Mesenchymal stem cell (in vitro differentiated cells and primary cell): ENCODE measurements around the gene EYA2. TPM values are rescaled to one million over a fixed set of nuclear protein-coding genes. Genes with fewer than 3 reads are reported as not detected.

Experiments
- DNase-seq: peaks from one replicate; pipeline ENCODE4 v3.0.0-alpha.2; 2013
- H2AFZ ChIP-seq: one replicate; pipeline ENCODE4 v1.6.1; 2013; ENCODE audit warnings: low read depth, mild to moderate bottlenecking, control low read depth, inconsistent platforms, low read length, moderate library complexity
- H2AK5ac ChIP-seq: 2 replicates; pipeline ENCODE4 v1.6.1; 2013; ENCODE audit warnings: low read length, moderate library complexity, mild to moderate bottlenecking, inconsistent platforms; ENCODE audit not compliant: severe bottlenecking
- H2BK120ac ChIP-seq: one replicate; pipeline ENCODE4 v1.6.1; 2013; ENCODE audit warnings: low read depth, mild to moderate bottlenecking, inconsistent platforms, low read length, moderate library complexity
- H2BK12ac ChIP-seq, 2 experiments: one replicate each; pipeline ENCODE4 v1.6.1; 2013; ENCODE audit warnings: inconsistent platforms in 2 of 2, low read length in 2 of 2, mild to moderate bottlenecking in 2 of 2, moderate library complexity in 2 of 2, control low read depth in 1 of 2
- H2BK15ac ChIP-seq: one replicate; pipeline ENCODE4 v1.6.1; 2013; ENCODE audit warnings: mild to moderate bottlenecking, low read depth, inconsistent platforms; ENCODE audit not compliant: poor library complexity, severe bottlenecking
- H2BK5ac ChIP-seq: 2 replicates; pipeline ENCODE4 v1.6.1; 2013; ENCODE audit warnings: low read depth, mild to moderate bottlenecking, low read length, control low read depth, inconsistent platforms; ENCODE audit not compliant: poor library complexity, severe bottlenecking
- H3K14ac ChIP-seq, 2 experiments: one replicate each; pipeline ENCODE4 v1.6.1; 2013; ENCODE audit warnings: inconsistent platforms in 2 of 2, low read length in 2 of 2, control low read depth in 1 of 2, mild to moderate bottlenecking in 1 of 2, moderate library complexity in 1 of 2
- H3K18ac ChIP-seq, 2 experiments: one replicate each; pipeline ENCODE4 v1.6.1; 2013; ENCODE audit warnings: inconsistent platforms in 2 of 2, low read length in 2 of 2, control low read depth in 1 of 2, low read depth in 1 of 2, mild to moderate bottlenecking in 1 of 2
- H3K23ac ChIP-seq, 2 experiments: one replicate each; pipeline ENCODE4 v1.6.1; 2013; ENCODE audit warnings: inconsistent platforms in 2 of 2, low read length in 2 of 2, mild to moderate bottlenecking in 2 of 2, moderate library complexity in 2 of 2, control low read depth in 1 of 2
- H3K27ac ChIP-seq: 2 replicates; pipeline ENCODE4 v1.5.1; 2013; ENCODE audit warnings: mild to moderate bottlenecking, moderate library complexity, low read length, control low read depth, inconsistent platforms; ENCODE audit not compliant: poor library complexity, severe bottlenecking
- H3K27me3 ChIP-seq, 2 experiments: 2 replicates each; pipeline versions ENCODE4 v1.6.1 to v1.7.0; 2013; ENCODE audit warnings: low read length in 2 of 2, mild to moderate bottlenecking in 2 of 2, moderate library complexity in 2 of 2, control low read depth in 1 of 2, inconsistent platforms in 1 of 2; ENCODE audit not compliant: control insufficient read depth in 1 of 2, insufficient read depth in 1 of 2
- H3K36me3 ChIP-seq, 2 experiments: 2 replicates each; pipeline versions ENCODE4 v1.6.1 to v1.7.0; 2013; ENCODE audit warnings: low read length in 2 of 2, control low read depth in 1 of 2, inconsistent platforms in 1 of 2, low read depth in 1 of 2, mild to moderate bottlenecking in 1 of 2; ENCODE audit not compliant: insufficient read depth in 2 of 2, control insufficient read depth in 1 of 2
- H3K4ac ChIP-seq, 2 experiments: one replicate each; pipeline ENCODE4 v1.6.1; 2013; ENCODE audit warnings: inconsistent platforms in 2 of 2, low read length in 2 of 2, mild to moderate bottlenecking in 2 of 2, moderate library complexity in 2 of 2, control low read depth in 1 of 2, low read depth in 1 of 2
- H3K4me1 ChIP-seq: 2 replicates; pipeline ENCODE4 v1.6.1; 2013; ENCODE audit warnings: low read depth, low read length, control low read depth; ENCODE audit not compliant: control insufficient read depth, insufficient read depth
- H3K4me2 ChIP-seq: 2 replicates; pipeline ENCODE4 v1.6.1; 2013; ENCODE audit warnings: low read length, mild to moderate bottlenecking, inconsistent platforms; ENCODE audit not compliant: poor library complexity, severe bottlenecking
- H3K4me3 ChIP-seq, 2 experiments: 2 replicates each; pipeline versions ENCODE4 v1.5.1 to v1.7.0; 2013; ENCODE audit warnings: low read length in 2 of 2, mild to moderate bottlenecking in 2 of 2, control low read depth in 1 of 2, low read depth in 1 of 2; ENCODE audit not compliant: insufficient read depth in 1 of 2
- H3K79me1 ChIP-seq: replicated peaks from 2 replicates; pipeline ENCODE4 v1.6.1; 2013; ENCODE audit warnings: mild to moderate bottlenecking, control low read depth, low read length, inconsistent platforms; ENCODE audit not compliant: poor library complexity, severe bottlenecking
- H3K9ac ChIP-seq: 2 replicates; pipeline ENCODE4 v1.7.0; 2013; ENCODE audit warnings: mild to moderate bottlenecking, low read length, moderate library complexity
- H3K9me3 ChIP-seq: 2 replicates; pipeline ENCODE4 v1.7.0; 2013; ENCODE audit warnings: mild to moderate bottlenecking, low read length; ENCODE audit not compliant: control insufficient read depth
- H4K8ac ChIP-seq: one replicate; pipeline ENCODE4 v1.6.1; 2013; ENCODE audit warnings: inconsistent platforms, mild to moderate bottlenecking, low read length, moderate library complexity
- H4K91ac ChIP-seq: one replicate; pipeline ENCODE4 v1.6.1; 2013; ENCODE audit warnings: mild to moderate bottlenecking, low read length, inconsistent platforms
- WGBS: methylation state at CpG from one replicate; pipeline ENCODE4 v1.1.7; 2013; ENCODE audit warnings: mixed read lengths; 5-methylcytosine and 5-hydroxymethylcytosine counted together
- polyA plus RNA-seq, 2 experiments: library from polyadenylated mRNA; stranded (reverse); fragments of 200-250 nt; gene quantifications; one replicate each; pipeline ENCODE4 v1.2.3, GENCODE V29; 2013

EYA2 gene
- polyA plus RNA-seq (2013, experiment 1 of 2): not detected
- not detected for polyA plus RNA-seq (2013, experiment 2 of 2)

GRCh38 chr20:46894579-46894958 lies at the start of gene EYA2:
Gene EYA2, plus strand, starts transcription at chr20:46894843. Its CDS starts 95,168 bp downstream, at chr20:46990011.
- Histone ChIP-seq H3K23ac (no peak within 1 kb of the TSS), H2AFZ (no peak within 1 kb of the TSS), H3K4me3 (peak within 1 kb of the TSS in 1 of 2 experiments; percentile 61), H2BK120ac (no peak within 1 kb of the TSS), H3K9me3 (peaks cover 15% of the 10 kb centered on the region), H3K9ac (peak within 1 kb of the TSS; percentile 57), H3K27ac (no peak within 1 kb of the TSS), H3K14ac (no peak within 1 kb of the TSS), H3K18ac (no peak within 1 kb of the TSS), H2BK5ac (no peak within 1 kb of the TSS), H3K4ac (no peak within 1 kb of the TSS), H2AK5ac (no peak within 1 kb of the TSS), H3K36me3 (no peaks in the 10 kb centered on the region), H3K27me3 (peaks cover 41 to 60% of the 10 kb centered on the region in 2 experiments), H2BK12ac (no peak within 1 kb of the TSS), H3K4me1 (peaks cover 4% of the 10 kb centered on the region), H4K8ac (no peak within 1 kb of the TSS), H3K4me2 (peak within 1 kb of the TSS; percentile 35), H4K91ac (no peak within 1 kb of the TSS), H2BK15ac (no peak within 1 kb of the TSS), H3K79me1 (no peaks in the 10 kb centered on the region)
- no peak for DNase-seq
- WGBS: no CpG with 5 or more reads among the region's 52 CpGs

- Histone ChIP-seq H3K9ac (no peak overlapping the region), H2BK12ac (no peak overlapping the region), H3K14ac (no peak overlapping the region), H2AK5ac (no peak overlapping the region), H3K27ac (no peak overlapping the region), H3K4ac (no peak overlapping the region), H3K9me3 (peaks cover 10% of the 10 kb centered on the region), H3K36me3 (no peaks in the 10 kb centered on the region), H4K91ac (no peak overlapping the region), H3K4me3 (no peak overlapping the region), H2AFZ (no peak overlapping the region), H3K79me1 (no peaks in the 10 kb centered on the region), H3K18ac (no peak overlapping the region), H2BK15ac (no peak overlapping the region), H3K4me1 (no peaks in the 10 kb centered on the region), H4K8ac (no peak overlapping the region), H3K27me3 (peaks cover 0 to 26% of the 10 kb centered on the region in 2 experiments), H2BK120ac (no peak overlapping the region), H3K23ac (no peak overlapping the region), H3K4me2 (no peak overlapping the region), H2BK5ac (no peak overlapping the region)
- no peak for DNase-seq
- WGBS: 82% methylated on average over 9 of the region's 9 CpGs
Observed at GRCh38 chr20:46844965-46845364, 49.7 kb upstream of the EYA2 start.

GRCh38 chr20:46849269-46849668 lies 45.4 kb upstream of the EYA2 start:
- Histone ChIP-seq H3K4me3 (no peak overlapping the region), H3K14ac (no peak overlapping the region), H3K4me1 (no peaks in the 10 kb centered on the region), H2AFZ (no peak overlapping the region), H3K9ac (no peak overlapping the region), H3K23ac (no peak overlapping the region), H4K8ac (no peak overlapping the region), H2BK12ac (no peak overlapping the region), H3K4ac (no peak overlapping the region), H3K27me3 (peaks cover 0 to 49% of the 10 kb centered on the region in 2 experiments), H3K36me3 (no peaks in the 10 kb centered on the region), H4K91ac (no peak overlapping the region), H3K18ac (no peak overlapping the region), H3K27ac (no peak overlapping the region), H3K9me3 (peaks cover 10% of the 10 kb centered on the region), H2BK120ac (no peak overlapping the region), H2BK15ac (no peak overlapping the region), H3K4me2 (no peak overlapping the region), H3K79me1 (no peaks in the 10 kb centered on the region), H2BK5ac (no peak overlapping the region), H2AK5ac (no peak overlapping the region)
- 87% methylated on average over 4 of the region's 4 CpGs for WGBS
- no peak for DNase-seq

GRCh38 chr20:46849751-46850150 lies 44.9 kb upstream of the EYA2 start:
- no peaks in the 10 kb centered on the region for H3K36me3 ChIP-seq
- H2BK120ac ChIP-seq: no peak overlapping the region
- no peak overlapping the region for H3K27ac ChIP-seq
- no peak overlapping the region for H3K4me2 ChIP-seq
- H3K27me3 ChIP-seq: peaks cover 0 to 49% of the 10 kb centered on the region in 2 experiments
- no peak overlapping the region for H2AK5ac ChIP-seq
- H2AFZ ChIP-seq: no peak overlapping the region
- H3K4me1 ChIP-seq: no peaks in the 10 kb centered on the region
- no peak overlapping the region for H2BK15ac ChIP-seq
- peaks cover 10% of the 10 kb centered on the region for H3K9me3 ChIP-seq
- WGBS: 75% methylated on average over 5 of the region's 5 CpGs
- no peaks in the 10 kb centered on the region for H3K79me1 ChIP-seq
- H3K4me3 ChIP-seq: no peak overlapping the region
- no peak overlapping the region for H4K8ac ChIP-seq
- no peak overlapping the region for H3K4ac ChIP-seq
- DNase-seq: no peak
- H3K14ac ChIP-seq: no peak overlapping the region
- no peak overlapping the region for H4K91ac ChIP-seq
- no peak overlapping the region for H2BK5ac ChIP-seq
- no peak overlapping the region for H3K23ac ChIP-seq
- no peak overlapping the region for H3K18ac ChIP-seq
- H2BK12ac ChIP-seq: no peak overlapping the region
- H3K9ac ChIP-seq: no peak overlapping the region
